VCaP (cell line): ENCODE results near the gene SHTN1.

Experiments
- H3K27ac ChIP-seq: fragments of 450-650 bp; 2 replicates; pipeline ENCODE4 v1.5.1; 2017
- CTCF ChIP-seq: fragments of 450-650 bp; conservative IDR thresholded peaks from 2 replicates; pipeline ENCODE4 v1.5.1; 2017; ENCODE audit warnings: mild to moderate bottlenecking, moderate library complexity

Gene SHTN1

GRCh38 chr10:116907245-116907987, 97.6 kb downstream of the SHTN1 start:
- H3K27ac ChIP-seq = no peak overlapping the region
- TF ChIP-seq CTCF = no peak

- no peak for TF ChIP-seq CTCF
- no peak overlapping the region for H3K27ac ChIP-seq
Observed at GRCh38 chr10:116905845-116906210, 99.2 kb downstream of the SHTN1 start.

GRCh38 chr10:116899626-116900025, 105.4 kb downstream of the SHTN1 start:
- TF ChIP-seq CTCF = no peak
- no peak overlapping the region for H3K27ac ChIP-seq

- TF ChIP-seq CTCF = no peak
Observed at GRCh38 chr10:116893686-116894037, 111.3 kb downstream of the SHTN1 start.

GRCh38 chr10:116892907-116893685, 111.9 kb downstream of the SHTN1 start:
- peak overlapping the region; percentile 74 for H3K27ac ChIP-seq
- TF ChIP-seq CTCF = no peak

More at GRCh38 chr10:116893686-116894037, 111.3 kb downstream of the SHTN1 start:
- peak overlapping the region; percentile 74 for H3K27ac ChIP-seq

GRCh38 chr10:116891208-116891607, 113.8 kb downstream of the SHTN1 start:
- TF ChIP-seq CTCF = no peak
- no peak overlapping the region for H3K27ac ChIP-seq

- no peak overlapping the region for H3K27ac ChIP-seq
- TF ChIP-seq CTCF = no peak
Observed at GRCh38 chr10:116889066-116889465, 115.9 kb downstream of the SHTN1 start.
